HCT116 (cell line): ENCODE results near the gene DDX39B. TPM values are rescaled to one million over a fixed set of nuclear protein-coding genes. Genes with fewer than 3 reads are reported as not detected.

Experiments
- ATAC-seq: fragments of 200-7000 bp; cut with Tn5 transposase; 2 replicates; pipeline ENCODE4 v1.9.1; 2020; ENCODE audit warnings: mild to moderate bottlenecking, moderate library complexity
- BruUV-seq: library from RNA; stranded (reverse); fragments of 400-500 nt; replicated peaks from 2 replicates; lab custom pipeline; 2021; lab: Mats Ljungman, UMichigan
- CTCF ChIA-PET: fragments of 300-600 bp; sonication (Branson Sonifier 250); formaldehyde crosslinking; loops from one replicate; lab custom pipeline; 2021; ENCODE audit warnings: antibody characterized with exemption; lab: Charles Lee
- POLR2A ChIA-PET: fragments of 300-600, 350-600 bp; sonication (Branson Sonifier 250); formaldehyde crosslinking; loops from one replicate; lab custom pipeline; 2021; ENCODE audit warnings: antibody characterized with exemption; lab: Charles Lee
- RAD21 ChIA-PET, 2 experiments: fragments of 300-600 bp; sonication (Branson Sonifier 250); formaldehyde crosslinking; loops; one replicate each; lab custom pipeline; 2023; ENCODE audit warnings: low total read pairs in 2 of 2; ENCODE audit not compliant: uncharacterized antibody in 2 of 2, unreplicated experiment in 2 of 2, low non-redundant PET in 1 of 2; lab: Charles Lee
- DNase-seq: peaks from one replicate; pipeline ENCODE4 v3.0.0-alpha.2; 2010; ENCODE audit warnings: low read depth, low spot score
- H2AFZ ChIP-seq: fragments of 200-600 bp; shearing (Covaris generic), sonication (generic); 2 replicates; pipeline ENCODE4 v1.6.1; 2017; ENCODE audit warnings: low read depth, mixed run types, mixed read lengths, antibody characterized with exemption, low read length; ENCODE audit not compliant: poor library complexity, severe bottlenecking
- H3K27ac ChIP-seq: 2 replicates; pipeline ENCODE4 v1.5.1; 2012; ENCODE audit warnings: low read depth, low read length
- H3K27me3 ChIP-seq: fragments of 200-600 bp; sonication (generic); 2 replicates; pipeline ENCODE4 v1.6.1; 2016; ENCODE audit warnings: mixed run types, low read length, mixed read lengths; ENCODE audit not compliant: insufficient read depth
- H3K36me3 ChIP-seq, 2 experiments: fragments of 200-500 bp in 1 of 2; fragments of 200-600 bp in 1 of 2; sonication (Bioruptor generic) in 1 of 2; sonication (generic) in 1 of 2; 2 replicates each; pipeline versions ENCODE4 v1.5.1 to v1.6.1; 2014 to 2016; ENCODE audit warnings: low read length in 2 of 2, inconsistent platforms in 1 of 2, mixed read lengths in 1 of 2, mixed run types in 1 of 2; ENCODE audit not compliant: insufficient read depth in 2 of 2, control insufficient read depth in 1 of 2
- H3K4me1 ChIP-seq, 2 experiments: fragments of 200-600 bp in 1 of 2; sonication (generic) in 1 of 2; 2 replicates each; pipeline versions ENCODE4 v1.5.1 to v1.6.1; 2012 to 2017; ENCODE audit warnings: low read length in 2 of 2, inconsistent platforms in 1 of 2, mild to moderate bottlenecking in 1 of 2, mixed read lengths in 1 of 2, mixed run types in 1 of 2, moderate library complexity in 1 of 2; ENCODE audit not compliant: insufficient read depth in 2 of 2, control insufficient read depth in 1 of 2
- H3K4me2 ChIP-seq: fragments of 200-600 bp; sonication (generic); 2 replicates; pipeline ENCODE4 v1.6.1; 2017; ENCODE audit warnings: mixed run types, low read length, mixed read lengths
- H3K4me3 ChIP-seq, 2 experiments: fragments of 200-600 bp in 1 of 2; sonication (generic) in 1 of 2; replicated peaks in 1 of 2; 2 replicates each; pipeline ENCODE4 v1.5.1; 2011 to 2016; ENCODE audit warnings: low read length in 2 of 2, control low read depth in 1 of 2, low read depth in 1 of 2, mild to moderate bottlenecking in 1 of 2, mixed read lengths in 1 of 2, mixed run types in 1 of 2
- H3K79me2 ChIP-seq: fragments of 200-600 bp; sonication (generic); 2 replicates; pipeline ENCODE4 v1.6.1; 2017; ENCODE audit warnings: mild to moderate bottlenecking, mixed run types, low read length, moderate library complexity, mixed read lengths; ENCODE audit not compliant: insufficient read depth
- H3K9ac ChIP-seq: fragments of 200-600 bp; sonication (generic); 2 replicates; pipeline ENCODE4 v1.6.1; 2016; ENCODE audit warnings: low read length, mixed read lengths
- H3K9me2 ChIP-seq: fragments of 200-600 bp; sonication (generic), shearing (Covaris generic); 2 replicates; pipeline ENCODE4 v1.6.1; 2017; ENCODE audit warnings: mixed run types, mild to moderate bottlenecking, moderate library complexity; ENCODE audit not compliant: insufficient read depth
- H3K9me3 ChIP-seq, 2 experiments: fragments of 200-500 bp in 1 of 2; fragments of 200-600 bp in 1 of 2; sonication (Bioruptor generic) in 1 of 2; sonication (generic) in 1 of 2; 2 replicates each; pipeline ENCODE4 v1.6.1; 2014 to 2017; ENCODE audit warnings: low read length in 2 of 2, mixed read lengths in 2 of 2, inconsistent platforms in 1 of 2, low read depth in 1 of 2, mild to moderate bottlenecking in 1 of 2, mixed run types in 1 of 2, moderate library complexity in 1 of 2; ENCODE audit not compliant: control insufficient read depth in 1 of 2, insufficient read depth in 1 of 2
- H4K20me1 ChIP-seq: fragments of 200-600 bp; sonication (generic), shearing (Covaris generic); 2 replicates; pipeline ENCODE4 v1.6.1; 2017; ENCODE audit warnings: mixed run types, mild to moderate bottlenecking, moderate library complexity; ENCODE audit not compliant: insufficient read depth
- CBX3 ChIP-seq: IDR thresholded peaks from 2 replicates; pipeline ENCODE4 v1.6.1; 2012; ENCODE audit warnings: low read depth
- CEBPB ChIP-seq: IDR thresholded peaks from 2 replicates; pipeline ENCODE4 v1.6.1; 2012; ENCODE audit warnings: low read depth
- EGR1 ChIP-seq: IDR thresholded peaks from 2 replicates; pipeline ENCODE4 v1.6.1; 2012; ENCODE audit warnings: low read depth
- ELF1 ChIP-seq: IDR thresholded peaks from 2 replicates; pipeline ENCODE4 v1.6.1; 2012; ENCODE audit warnings: low read depth, borderline replicate concordance
- EZH2 ChIP-seq: fragments of 200-600 bp; sonication (generic); IDR thresholded peaks from 2 replicates; pipeline ENCODE4 v1.6.1; 2017; ENCODE audit warnings: antibody characterized with exemption, mixed run types
- EZH2phosphoT487 ChIP-seq: fragments of 200-600 bp; IDR thresholded peaks from 2 replicates; pipeline ENCODE4 v1.6.1; 2018; ENCODE audit warnings: antibody characterized with exemption, borderline replicate concordance
- FOSL1 ChIP-seq: IDR thresholded peaks from 2 replicates; pipeline ENCODE4 v1.6.1; 2012; ENCODE audit warnings: low read depth
- JUND ChIP-seq: IDR thresholded peaks from 2 replicates; pipeline ENCODE4 v1.6.1; 2012
- POLR2A ChIP-seq: IDR thresholded peaks from 2 replicates; pipeline ENCODE4 v1.7.0; 2011; ENCODE audit warnings: borderline replicate concordance; ENCODE audit not compliant: insufficient read depth, insufficient read length; ENCODE audit errors: extremely low read depth
- POLR2AphosphoS5 ChIP-seq: IDR thresholded peaks from 2 replicates; pipeline ENCODE4 v1.6.1; 2011; ENCODE audit warnings: mild to moderate bottlenecking, low read depth, low read length, moderate library complexity
- SIN3A ChIP-seq: IDR thresholded peaks from 2 replicates; pipeline ENCODE4 v1.6.1; 2012; ENCODE audit warnings: low read depth
- SP1 ChIP-seq: IDR thresholded peaks from 2 replicates; pipeline ENCODE4 v1.6.1; 2012; ENCODE audit warnings: low read depth
- SRF ChIP-seq: IDR thresholded peaks from 2 replicates; pipeline ENCODE4 v1.6.1; 2012; ENCODE audit warnings: low read depth
- TCF7L2 ChIP-seq: IDR thresholded peaks from 2 replicates; pipeline ENCODE4 v1.7.0; 2011; ENCODE audit warnings: borderline replicate concordance, inconsistent platforms; ENCODE audit not compliant: insufficient read depth, insufficient read length; ENCODE audit errors: extremely low read depth
- YY1 ChIP-seq: IDR thresholded peaks from 2 replicates; pipeline ENCODE4 v1.6.1; 2011; ENCODE audit warnings: low read length, low read depth, moderate library complexity, mild to moderate bottlenecking; ENCODE audit not compliant: insufficient replicate concordance; ENCODE audit errors: extremely low read depth
- ZFX ChIP-seq: fragments of 450-650 bp; IDR thresholded peaks from 2 replicates; pipeline ENCODE4 v1.6.1; 2017
- intact Hi-C: fragments of 100-400 bp; cut with micrococcal nuclease; formaldehyde crosslinking; loops from 2 replicates; pipeline ENCODE4 v1.10.0; 2022
- total RNA-seq: library from RNA; stranded (reverse); gene quantifications from one replicate; pipeline ENCODE4 v1.2.1, GENCODE V29; 2021; ENCODE audit not compliant: unreplicated experiment
- TF ChIP-seq, protein P1 (sequence below), 3 experiments: fragments of 200-600 bp in 1 of 3; sonication (generic) in 1 of 3; IDR thresholded peaks in 2 of 3; conservative IDR thresholded peaks in 1 of 3; 2 replicates each; pipeline ENCODE4 v1.5.1; 2012 to 2017; ENCODE audit warnings: low read depth in 2 of 3, low read length in 2 of 3, antibody characterized with exemption in 1 of 3, borderline replicate concordance in 1 of 3, control low read depth in 1 of 3, mild to moderate bottlenecking in 1 of 3, mixed read lengths in 1 of 3, mixed run types in 1 of 3, moderate library complexity in 1 of 3; ENCODE audit not compliant: insufficient read depth in 1 of 3
- TF ChIP-seq, protein P2 (sequence below): IDR thresholded peaks from 2 replicates; pipeline ENCODE4 v1.6.1; 2011; ENCODE audit warnings: mild to moderate bottlenecking, low read length, moderate library complexity; ENCODE audit not compliant: insufficient replicate concordance; ENCODE audit errors: extremely low read depth

The DDX39B gene
- total RNA-seq, 1 experiment from 2014 or later: 545 TPM

GRCh38 chr6:31580438-31580740 lies 38.6 kb upstream of the DDX39B start:
- TF ChIP-seq YY1 (no peak), SIN3A (no peak), FOSL1 (no peak), JUND (no peak), CBX3 (no peak), SP1 (no peak), ZFX (no peak), EZH2 (no peak), EZH2phosphoT487 (no peak), SRF (no peak), ELF1 (no peak), POLR2AphosphoS5 (no peak), POLR2A (no peak), EGR1 (no peak), TCF7L2 (no peak), CEBPB (no peak)
- TF ChIP-seq, protein P1, sequence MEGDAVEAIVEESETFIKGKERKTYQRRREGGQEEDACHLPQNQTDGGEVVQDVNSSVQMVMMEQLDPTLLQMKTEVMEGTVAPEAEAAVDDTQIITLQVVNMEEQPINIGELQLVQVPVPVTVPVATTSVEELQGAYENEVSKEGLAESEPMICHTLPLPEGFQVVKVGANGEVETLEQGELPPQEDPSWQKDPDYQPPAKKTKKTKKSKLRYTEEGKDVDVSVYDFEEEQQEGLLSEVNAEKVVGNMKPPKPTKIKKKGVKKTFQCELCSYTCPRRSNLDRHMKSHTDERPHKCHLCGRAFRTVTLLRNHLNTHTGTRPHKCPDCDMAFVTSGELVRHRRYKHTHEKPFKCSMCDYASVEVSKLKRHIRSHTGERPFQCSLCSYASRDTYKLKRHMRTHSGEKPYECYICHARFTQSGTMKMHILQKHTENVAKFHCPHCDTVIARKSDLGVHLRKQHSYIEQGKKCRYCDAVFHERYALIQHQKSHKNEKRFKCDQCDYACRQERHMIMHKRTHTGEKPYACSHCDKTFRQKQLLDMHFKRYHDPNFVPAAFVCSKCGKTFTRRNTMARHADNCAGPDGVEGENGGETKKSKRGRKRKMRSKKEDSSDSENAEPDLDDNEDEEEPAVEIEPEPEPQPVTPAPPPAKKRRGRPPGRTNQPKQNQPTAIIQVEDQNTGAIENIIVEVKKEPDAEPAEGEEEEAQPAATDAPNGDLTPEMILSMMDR (IDR thresholded peaks at IDR 0.05 in 2 of 3, conservative IDR thresholded peaks at IDR 0.05 in 1 of 3; ENCODE audit: borderline replicate concordance in 1 of 3, insufficient read depth in 1 of 3, low read depth in 2 of 3, low read length in 2 of 3): no peak
- TF ChIP-seq, protein P2, sequence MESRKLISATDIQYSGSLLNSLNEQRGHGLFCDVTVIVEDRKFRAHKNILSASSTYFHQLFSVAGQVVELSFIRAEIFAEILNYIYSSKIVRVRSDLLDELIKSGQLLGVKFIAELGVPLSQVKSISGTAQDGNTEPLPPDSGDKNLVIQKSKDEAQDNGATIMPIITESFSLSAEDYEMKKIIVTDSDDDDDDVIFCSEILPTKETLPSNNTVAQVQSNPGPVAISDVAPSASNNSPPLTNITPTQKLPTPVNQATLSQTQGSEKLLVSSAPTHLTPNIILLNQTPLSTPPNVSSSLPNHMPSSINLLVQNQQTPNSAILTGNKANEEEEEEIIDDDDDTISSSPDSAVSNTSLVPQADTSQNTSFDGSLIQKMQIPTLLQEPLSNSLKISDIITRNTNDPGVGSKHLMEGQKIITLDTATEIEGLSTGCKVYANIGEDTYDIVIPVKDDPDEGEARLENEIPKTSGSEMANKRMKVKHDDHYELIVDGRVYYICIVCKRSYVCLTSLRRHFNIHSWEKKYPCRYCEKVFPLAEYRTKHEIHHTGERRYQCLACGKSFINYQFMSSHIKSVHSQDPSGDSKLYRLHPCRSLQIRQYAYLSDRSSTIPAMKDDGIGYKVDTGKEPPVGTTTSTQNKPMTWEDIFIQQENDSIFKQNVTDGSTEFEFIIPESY: no peak
- H3K36me3 ChIP-seq: no peaks in the 10 kb centered on the region
- no peaks in the 10 kb centered on the region for H3K9me3 ChIP-seq
- peak overlapping the region; percentile 64 for H2AFZ ChIP-seq
- ATAC-seq: no peak
- intact Hi-C loops: no loop called here
- DNase-seq: no peak
- H3K79me2 ChIP-seq: no peaks in the 10 kb centered on the region
- peak overlapping the region; percentile 97 for H3K4me2 ChIP-seq
- no peak overlapping the region for H3K27ac ChIP-seq
- H3K27me3 ChIP-seq: no peaks in the 10 kb centered on the region
- ChIA-PET POLR2A (interaction anchor here (1.0 to 1.4 kb wide), 2 partner anchors 13 to 18 kb away, joined by 3 read pairs; no protein-coding TSS in a partner anchor), RAD21 (interaction anchor here in 1 of 2 experiments (0.9 kb wide), 1 partner anchor 18 kb away, joined by 3 read pairs; no protein-coding TSS in a partner anchor), CTCF (interaction anchor here (0.6 to 7.8 kb wide), 10 partner anchors 9 to 1086 kb away, joined by 3 to 70 read pairs (median 4); partner anchors contain the start of genes NCR3 and PRRC2A)
- no peaks in the 10 kb centered on the region for H4K20me1 ChIP-seq
- BruUV-seq: no TSS peak
- peak overlapping the region; percentile 65 to 75 for H3K4me3 ChIP-seq
- H3K9me2 ChIP-seq: no peaks in the 10 kb centered on the region
- peak overlapping the region; percentile 73 for H3K9ac ChIP-seq
- peaks cover 4 to 15% of the 10 kb centered on the region in 2 experiments; a peak in 2 of 4 replicates for H3K4me1 ChIP-seq
